Erythroblast (primary cell): ENCODE results near the gene PACC1.

Source experiments
- GATA1 ChIP-seq: IDR thresholded peaks from 2 replicates; pipeline ENCODE4 v1.6.1; 2011; ENCODE audit warnings: low read depth, mild to moderate bottlenecking, control low read depth, low read length, moderate library complexity
- POLR2A ChIP-seq: IDR thresholded peaks from 2 replicates; pipeline ENCODE4 v1.6.1; 2011; ENCODE audit warnings: mild to moderate bottlenecking, low read length

DNA sequence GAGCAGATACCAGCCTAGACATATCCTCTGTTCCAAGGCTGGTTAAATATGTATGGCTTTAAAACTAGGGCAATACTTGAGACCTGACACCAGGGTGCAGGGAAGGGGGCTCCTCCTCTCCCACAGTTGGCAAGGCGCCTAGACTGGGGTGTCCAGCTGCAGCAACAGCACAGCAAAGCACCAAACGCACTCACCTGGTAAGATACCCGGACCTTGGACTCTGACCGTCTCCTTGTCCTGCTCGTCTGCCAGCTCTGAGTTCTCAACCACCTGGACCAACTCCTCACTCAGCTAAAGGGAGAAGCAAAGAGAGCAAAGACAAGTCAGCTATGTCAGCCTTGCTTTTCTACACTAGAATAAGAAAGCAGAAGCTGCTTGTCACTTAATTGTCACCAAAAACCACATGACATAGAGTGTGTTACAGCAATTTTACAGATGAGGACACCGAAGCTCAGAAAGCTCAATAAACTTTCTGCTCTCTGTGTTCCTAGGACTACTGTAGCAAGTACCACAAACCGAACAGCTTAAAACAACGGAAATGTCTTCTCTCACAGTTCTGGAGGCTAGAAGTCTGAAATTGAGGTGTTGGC is 4.4 kb downstream of the PACC1 start:
- TF ChIP-seq POLR2A (no peak), GATA1 (no peak)
